ENCODE data around the gene HK2.
A peak's percentile ranks its signal among the peaks of the same experiment; 100 is the strongest.

HK2 gene

DNA sequence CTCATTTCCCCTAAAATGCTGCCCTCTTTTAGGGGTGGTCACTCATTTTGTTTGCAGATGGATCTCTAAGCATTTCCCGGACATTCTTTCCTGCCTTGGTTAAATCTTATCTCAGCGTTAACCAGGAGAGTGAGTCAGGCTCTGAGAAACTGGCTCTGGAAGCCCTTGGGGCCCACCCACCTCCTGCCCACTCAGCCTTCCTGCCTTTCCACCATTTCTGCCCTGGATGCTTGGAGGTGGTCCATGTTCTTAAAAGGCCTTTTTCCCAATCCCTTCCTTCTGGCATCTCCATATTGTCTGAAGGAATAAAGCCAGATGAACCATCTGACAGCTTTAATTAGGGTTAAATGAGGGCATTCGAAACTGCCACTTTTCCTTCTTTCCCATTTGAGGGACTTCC lies 9.5 kb downstream of the HK2 start:
- no peaks in the 10 kb centered on the region for H3K27me3 ChIP-seq (ENCODE audit: insufficient read depth, low read length, poor library complexity, severe bottlenecking)
- peaks cover 8% of the 10 kb centered on the region; the same call in 1 of the 2 replicates for H3K36me3 ChIP-seq (ENCODE audit: insufficient read depth, low read length)
- peaks cover 55% of the 10 kb centered on the region for H4K20me1 ChIP-seq (ENCODE audit: insufficient read depth, low read length, poor library complexity, severe bottlenecking)
- H3K79me2 ChIP-seq (ENCODE audit: insufficient read depth, low read length): peaks cover 99% of the 10 kb centered on the region
- no peaks in the 10 kb centered on the region for H3F3A ChIP-seq (ENCODE audit: low read depth)
- H2AFZ ChIP-seq (ENCODE audit: low read length): no peak overlapping the region
- H3K4me2 ChIP-seq (ENCODE audit: low read depth, low read length, poor library complexity, severe bottlenecking): peak overlapping the region; percentile 65
- no peaks in the 10 kb centered on the region for H3K9me3 ChIP-seq (ENCODE audit: insufficient read depth, low read depth, low read length)
- peaks cover 78% of the 10 kb centered on the region for H3K4me1 ChIP-seq (ENCODE audit: insufficient read depth, low read length, poor library complexity, severe bottlenecking)
- H3K9me2 ChIP-seq (replicated peaks; ENCODE audit: low read depth, low read length): no peaks in the 10 kb centered on the region
- TF ChIP-seq, protein P1, sequence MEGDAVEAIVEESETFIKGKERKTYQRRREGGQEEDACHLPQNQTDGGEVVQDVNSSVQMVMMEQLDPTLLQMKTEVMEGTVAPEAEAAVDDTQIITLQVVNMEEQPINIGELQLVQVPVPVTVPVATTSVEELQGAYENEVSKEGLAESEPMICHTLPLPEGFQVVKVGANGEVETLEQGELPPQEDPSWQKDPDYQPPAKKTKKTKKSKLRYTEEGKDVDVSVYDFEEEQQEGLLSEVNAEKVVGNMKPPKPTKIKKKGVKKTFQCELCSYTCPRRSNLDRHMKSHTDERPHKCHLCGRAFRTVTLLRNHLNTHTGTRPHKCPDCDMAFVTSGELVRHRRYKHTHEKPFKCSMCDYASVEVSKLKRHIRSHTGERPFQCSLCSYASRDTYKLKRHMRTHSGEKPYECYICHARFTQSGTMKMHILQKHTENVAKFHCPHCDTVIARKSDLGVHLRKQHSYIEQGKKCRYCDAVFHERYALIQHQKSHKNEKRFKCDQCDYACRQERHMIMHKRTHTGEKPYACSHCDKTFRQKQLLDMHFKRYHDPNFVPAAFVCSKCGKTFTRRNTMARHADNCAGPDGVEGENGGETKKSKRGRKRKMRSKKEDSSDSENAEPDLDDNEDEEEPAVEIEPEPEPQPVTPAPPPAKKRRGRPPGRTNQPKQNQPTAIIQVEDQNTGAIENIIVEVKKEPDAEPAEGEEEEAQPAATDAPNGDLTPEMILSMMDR (conservative IDR thresholded peaks at IDR 0.05; ENCODE audit: low read length): no peak
- no peak for TF ChIP-seq EZH2phosphoT487 (IDR thresholded peaks at IDR 0.05; ENCODE audit: borderline replicate concordance)
- H3K4me3 ChIP-seq (ENCODE audit: low read length, poor library complexity, severe bottlenecking): peak overlapping the region; percentile 46
- H3K9ac ChIP-seq (ENCODE audit: low read depth, low read length, poor library complexity, severe bottlenecking): peak overlapping the region; percentile 53

DNA sequence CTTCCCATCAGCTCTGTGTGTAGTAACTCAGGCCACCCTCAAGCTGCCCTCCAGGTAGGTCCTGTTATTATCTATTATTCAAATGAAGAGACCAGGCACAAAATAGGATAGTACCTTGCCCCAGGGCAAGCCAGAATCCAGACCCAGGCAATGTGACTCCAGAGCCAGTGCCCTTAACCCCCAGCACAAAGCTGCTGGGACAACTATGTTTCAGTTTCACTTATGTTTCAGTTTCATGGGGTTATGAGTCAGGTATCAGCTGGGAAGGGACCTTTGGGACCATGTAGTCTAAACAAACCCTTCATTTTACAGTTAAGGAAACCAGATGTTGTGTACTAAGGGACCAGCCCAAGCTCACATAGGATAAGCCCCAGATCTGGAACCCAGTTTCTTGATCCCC lies 10.0 kb downstream of the HK2 start:
- no peaks in the 10 kb centered on the region for H3K9me2 ChIP-seq (replicated peaks; ENCODE audit: low read depth, low read length)
- H4K20me1 ChIP-seq (ENCODE audit: insufficient read depth, low read length, poor library complexity, severe bottlenecking): peaks cover 55% of the 10 kb centered on the region
- H3K27me3 ChIP-seq (ENCODE audit: insufficient read depth, low read length, poor library complexity, severe bottlenecking): no peaks in the 10 kb centered on the region
- H3K79me2 ChIP-seq (ENCODE audit: insufficient read depth, low read length): peaks cover 99% of the 10 kb centered on the region
- peaks cover 80% of the 10 kb centered on the region for H3K4me1 ChIP-seq (ENCODE audit: insufficient read depth, low read length, poor library complexity, severe bottlenecking)
- H3K9ac ChIP-seq (ENCODE audit: low read depth, low read length, poor library complexity, severe bottlenecking): peak overlapping the region; percentile 53
- TF ChIP-seq, protein P1 (conservative IDR thresholded peaks at IDR 0.05; ENCODE audit: low read length): no peak
- TF ChIP-seq EZH2phosphoT487 (IDR thresholded peaks at IDR 0.05; ENCODE audit: borderline replicate concordance): no peak
- peak overlapping the region; percentile 65 for H3K4me2 ChIP-seq (ENCODE audit: low read depth, low read length, poor library complexity, severe bottlenecking)
- H3K36me3 ChIP-seq (ENCODE audit: insufficient read depth, low read length): peaks cover 8% of the 10 kb centered on the region; the same call in 1 of the 2 replicates
- peak overlapping the region; percentile 46 for H3K4me3 ChIP-seq (ENCODE audit: low read length, poor library complexity, severe bottlenecking)
- no peaks in the 10 kb centered on the region for H3F3A ChIP-seq (ENCODE audit: low read depth)
- no peaks in the 10 kb centered on the region for H3K9me3 ChIP-seq (ENCODE audit: insufficient read depth, low read depth, low read length)
- H2AFZ ChIP-seq (ENCODE audit: low read length): no peak overlapping the region

DNA sequence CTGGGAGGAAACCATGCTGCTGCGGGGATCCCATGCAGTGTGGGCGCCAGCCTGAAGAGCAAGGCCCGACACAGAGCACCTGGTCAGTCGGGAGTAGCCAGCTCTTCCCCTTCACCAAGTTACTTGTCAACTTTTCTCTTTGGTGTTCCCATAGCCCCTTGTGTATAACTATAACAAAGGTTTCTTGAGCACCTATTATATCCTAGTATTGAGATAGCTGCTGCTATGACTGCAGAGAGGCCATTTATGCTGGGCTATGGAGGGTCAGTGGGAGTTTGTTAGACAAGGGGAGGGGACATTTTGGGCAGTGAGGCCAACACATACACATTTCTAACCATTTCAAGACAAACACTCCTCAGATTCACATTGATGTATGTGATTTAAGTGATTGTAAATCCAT lies 10.8 kb downstream of the HK2 start:
- TF ChIP-seq, protein P1 (conservative IDR thresholded peaks at IDR 0.05; ENCODE audit: low read length): no peak
- no peak for TF ChIP-seq EZH2phosphoT487 (IDR thresholded peaks at IDR 0.05; ENCODE audit: borderline replicate concordance)
- H3K27me3 ChIP-seq (ENCODE audit: insufficient read depth, low read length, poor library complexity, severe bottlenecking): no peaks in the 10 kb centered on the region
- H3K36me3 ChIP-seq (ENCODE audit: insufficient read depth, low read length): peaks cover 8% of the 10 kb centered on the region; the same call in 1 of the 2 replicates
- peaks cover 100% of the 10 kb centered on the region for H3K79me2 ChIP-seq (ENCODE audit: insufficient read depth, low read length)
- peak overlapping the region; percentile 65 for H3K4me2 ChIP-seq (ENCODE audit: low read depth, low read length, poor library complexity, severe bottlenecking)
- no peaks in the 10 kb centered on the region for H3K9me3 ChIP-seq (ENCODE audit: insufficient read depth, low read depth, low read length)
- peaks cover 83% of the 10 kb centered on the region for H3K4me1 ChIP-seq (ENCODE audit: insufficient read depth, low read length, poor library complexity, severe bottlenecking)
- no peaks in the 10 kb centered on the region for H3F3A ChIP-seq (ENCODE audit: low read depth)
- peak overlapping the region; percentile 27 for H3K4me3 ChIP-seq (ENCODE audit: low read length, poor library complexity, severe bottlenecking)
- no peaks in the 10 kb centered on the region for H3K9me2 ChIP-seq (replicated peaks; ENCODE audit: low read depth, low read length)
- H3K9ac ChIP-seq (ENCODE audit: low read depth, low read length, poor library complexity, severe bottlenecking): peak overlapping the region; percentile 36
- H4K20me1 ChIP-seq (ENCODE audit: insufficient read depth, low read length, poor library complexity, severe bottlenecking): peaks cover 60% of the 10 kb centered on the region
- H2AFZ ChIP-seq (ENCODE audit: low read length): no peak overlapping the region

All from Loucy (cell line).